SKM-1 (cell line): ENCODE results near the gene NDUFV1.
"Not testable (repeated sequence)": the region's sequence is repeated elsewhere in the genome, so short reads cannot be mapped to it uniquely, and the experiment has no call there.

Source experiments
- DNase-seq: peaks from one replicate; lab custom pipeline; 2025; ENCODE audit not compliant: unreplicated experiment; lab: John Stamatoyannopoulos, UW

Gene NDUFV1

GRCh38 chr11:67606492-67607295 is at the start of gene NDUFV1:
Gene NDUFV1 (plus strand): TSS chr11:67606936. CDS start chr11:67607005, 69 bp downstream.
- peak; percentile 93 for DNase-seq

DNA sequence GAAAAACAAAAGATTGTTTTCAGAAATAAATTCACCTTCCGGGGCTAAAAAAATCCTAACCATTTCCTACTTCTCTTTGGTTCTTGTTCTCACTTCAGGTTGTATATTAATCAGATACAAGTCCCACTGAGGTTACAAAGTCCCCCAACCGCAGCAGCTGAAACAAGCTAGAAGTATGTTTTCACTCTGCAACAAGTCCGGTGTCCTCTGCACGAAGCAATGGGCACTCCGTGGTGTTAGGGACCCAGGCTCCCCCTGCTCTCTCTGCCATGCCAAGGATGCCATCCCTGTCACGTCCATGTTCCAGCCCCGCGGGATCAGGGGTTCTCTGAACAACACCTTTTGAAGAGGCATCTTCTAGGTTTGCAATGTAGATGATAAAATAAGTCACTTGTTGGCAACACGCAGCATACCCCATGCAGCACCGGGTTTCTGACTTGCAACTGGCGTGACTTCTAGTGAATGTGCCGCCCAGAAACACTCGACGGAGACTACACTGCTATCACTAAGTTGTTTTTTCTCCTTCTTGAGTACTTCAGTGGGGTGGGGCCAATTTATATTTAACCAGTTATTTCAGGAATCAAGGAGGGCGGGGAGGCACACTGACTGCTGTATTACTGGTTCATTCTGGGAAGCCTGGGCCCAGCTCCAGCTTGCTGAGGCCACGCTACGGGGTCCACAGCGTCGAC is 48.5 kb upstream of the NDUFV1 start:
- no peak for DNase-seq

- DNase-seq = no peak
Observed at GRCh38 chr11:67561971-67562619, 44.6 kb upstream of the NDUFV1 start.

DNA sequence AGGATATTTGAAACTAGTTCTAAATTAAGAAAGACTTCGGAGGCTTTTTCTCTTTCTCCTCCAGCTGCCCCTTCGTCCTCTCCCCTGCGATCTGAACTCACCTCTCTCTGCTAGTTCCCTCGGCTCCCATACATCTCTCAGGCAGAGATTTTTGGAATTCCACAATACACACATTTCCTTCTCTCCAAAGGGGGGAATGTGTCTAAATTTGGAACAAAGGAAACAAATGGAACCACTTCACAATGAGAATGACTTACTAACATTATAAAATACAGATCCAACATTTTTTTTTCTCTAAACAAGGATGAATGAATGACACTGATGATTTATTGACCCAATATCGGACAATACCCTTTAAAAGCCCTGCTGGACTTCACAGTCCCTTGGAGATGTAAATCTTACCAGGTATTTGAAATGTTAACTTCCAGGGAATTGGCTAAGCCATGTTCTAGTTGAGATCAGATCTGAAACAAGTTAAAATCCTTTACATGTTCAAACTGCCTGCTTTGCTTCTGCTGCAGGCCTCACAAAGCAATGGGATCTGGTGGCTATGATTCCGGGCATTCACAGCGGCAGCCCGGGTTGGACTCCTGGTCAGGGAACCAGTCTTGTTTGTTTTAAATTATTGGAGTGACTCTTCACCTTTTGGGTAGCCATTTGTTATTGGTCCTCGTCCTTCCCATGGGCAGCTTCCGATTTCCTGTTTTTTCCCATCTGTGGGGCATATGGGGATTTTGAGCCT is 43.6 kb upstream of the NDUFV1 start:
- no peak for DNase-seq

- DNase-seq = not testable (repeated sequence)
Observed at GRCh38 chr11:67563705-67564114, 43.0 kb upstream of the NDUFV1 start.

GRCh38 chr11:67564230-67564629 is 42.5 kb upstream of the NDUFV1 start:
- no peak for DNase-seq

DNA sequence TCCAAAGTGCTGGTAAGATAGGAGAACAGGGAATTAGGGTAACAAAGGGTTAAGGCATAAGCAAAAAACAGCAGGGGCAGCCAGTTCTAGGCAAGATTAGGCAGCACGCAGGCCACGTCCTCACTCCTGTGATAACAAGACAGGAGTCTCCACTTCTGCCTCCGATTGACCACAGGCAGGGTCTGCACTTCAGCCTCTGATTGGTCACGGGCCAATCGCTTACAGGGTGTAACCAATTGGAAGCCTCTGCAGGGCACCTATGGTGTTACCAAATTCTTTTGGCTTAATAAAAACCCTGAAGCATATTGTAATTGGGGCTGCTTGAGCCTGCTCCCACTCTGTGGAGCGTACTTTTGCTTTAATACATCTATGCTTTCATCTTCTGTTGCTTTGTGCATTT is 35.3 kb upstream of the NDUFV1 start:
- no peak for DNase-seq

DNA sequence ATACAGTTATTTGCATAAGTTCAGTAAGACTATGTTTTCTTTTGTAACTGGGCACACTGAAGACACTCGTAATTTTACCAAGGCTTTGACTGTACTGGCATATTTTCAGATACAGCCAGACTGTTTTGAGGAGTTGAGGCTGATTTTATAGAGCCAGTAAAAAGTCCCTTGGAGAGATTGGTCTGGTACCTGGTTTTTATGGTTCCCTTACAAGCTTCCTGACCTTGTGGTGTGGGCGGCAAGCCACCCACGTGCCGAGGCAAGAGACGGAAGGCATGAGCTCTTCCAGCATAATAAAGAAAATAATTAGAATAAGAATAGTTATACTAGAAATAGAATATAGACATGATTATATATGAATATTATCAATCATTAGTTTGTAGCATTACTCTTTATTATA is 34.4 kb upstream of the NDUFV1 start:
- no peak for DNase-seq

GRCh38 chr11:67572747-67573419 is 33.9 kb upstream of the NDUFV1 start:
- peak; percentile 39 for DNase-seq

DNA sequence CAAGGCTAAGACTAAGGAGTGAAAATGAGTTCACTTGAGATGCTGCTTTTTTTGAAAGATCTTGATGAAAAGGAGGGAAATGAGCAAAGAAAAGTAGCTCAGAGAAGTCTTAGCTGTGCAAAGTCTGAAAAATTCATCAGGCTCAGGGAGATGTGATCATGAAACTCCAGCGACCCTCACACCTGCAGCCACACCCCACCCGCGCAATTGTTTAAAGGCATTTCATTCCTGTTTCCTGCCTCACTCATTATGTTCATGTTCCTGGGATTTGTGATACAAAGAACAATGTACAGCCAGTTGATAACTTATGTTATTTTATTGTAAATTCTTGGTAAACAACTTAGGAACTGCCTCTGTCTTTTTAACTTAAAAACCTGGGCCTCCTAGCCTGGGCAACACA is 31.8 kb upstream of the NDUFV1 start:
- DNase-seq = no peak

DNA sequence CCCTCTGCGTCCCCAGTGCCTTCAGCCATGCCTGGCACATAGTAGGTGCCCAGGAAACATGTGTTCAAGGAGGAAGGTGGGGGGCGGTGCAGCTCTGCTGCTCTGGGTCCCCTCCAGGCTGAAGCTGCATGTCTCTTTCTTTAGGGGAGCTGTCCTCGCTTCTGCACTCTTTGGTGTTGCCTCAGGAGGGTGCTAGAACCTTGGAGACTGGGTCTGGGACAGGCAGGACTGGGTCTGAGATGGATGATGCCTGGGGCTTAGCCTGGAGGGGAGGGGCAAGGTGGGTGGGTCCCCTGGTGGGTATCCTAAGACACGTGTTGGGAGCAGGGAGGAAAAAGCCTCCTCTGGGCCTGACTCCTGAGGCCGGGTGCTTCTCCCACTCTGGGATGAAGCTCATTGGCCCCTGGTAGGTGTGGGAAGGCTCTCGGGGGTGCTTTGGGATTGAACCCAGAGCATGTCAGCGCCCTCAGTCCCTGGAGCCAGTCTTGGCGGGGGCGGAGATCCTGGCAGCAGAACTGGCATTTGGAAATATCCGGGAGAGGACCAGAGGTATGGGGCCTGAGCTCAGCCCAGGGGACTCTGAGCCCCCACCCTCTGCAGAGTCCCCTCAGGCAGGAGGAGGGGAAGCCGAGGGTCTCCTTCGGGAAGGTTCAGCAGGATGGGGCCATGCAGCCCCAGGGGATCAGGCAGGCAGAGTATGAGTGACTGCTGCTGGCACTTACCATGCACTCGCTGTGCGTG is 29.8 kb upstream of the NDUFV1 start:
- no peak for DNase-seq

- DNase-seq = no peak
Observed at GRCh38 chr11:67577951-67578350, 28.8 kb upstream of the NDUFV1 start.

DNA sequence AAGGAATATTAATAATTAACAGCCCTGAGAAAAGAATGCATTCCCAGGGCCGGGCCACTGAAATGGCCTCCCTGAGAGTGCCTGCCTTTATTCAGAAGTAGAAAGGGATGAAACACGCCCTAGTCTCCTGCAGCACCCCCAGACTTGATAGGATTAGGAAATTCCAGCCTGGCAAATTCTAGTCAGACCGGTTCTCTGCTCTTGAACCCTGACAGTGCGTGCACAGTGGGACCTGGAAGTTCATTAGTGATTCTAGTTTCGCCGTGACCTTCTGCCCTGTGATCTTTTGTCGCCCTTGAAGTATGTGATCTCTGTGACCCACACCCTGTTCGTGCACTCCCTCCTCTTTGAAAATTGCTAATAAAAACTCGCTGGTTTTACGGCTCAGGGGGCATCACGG is 25.3 kb upstream of the NDUFV1 start:
- no peak for DNase-seq

DNA sequence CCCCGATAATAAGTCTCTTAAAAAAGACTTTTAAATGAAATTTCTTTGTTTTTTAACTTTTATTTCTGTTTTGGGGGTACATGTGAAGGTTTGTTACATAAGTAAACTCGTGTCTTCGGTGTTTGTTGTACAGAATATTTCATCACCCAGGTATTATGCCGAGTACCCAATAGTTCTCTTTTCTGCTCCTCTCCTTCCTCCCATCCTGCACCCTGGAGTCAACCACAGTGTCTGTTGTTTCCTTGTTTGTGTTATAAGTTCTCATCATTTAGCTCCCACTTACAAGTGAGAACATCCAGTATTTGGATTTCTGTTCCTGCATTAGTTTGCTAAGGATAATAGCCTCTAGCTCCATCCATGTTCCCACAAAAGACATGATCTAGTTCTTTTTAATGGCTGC is 24.7 kb upstream of the NDUFV1 start:
- DNase-seq = no peak

- peak; percentile 83 for DNase-seq
Observed at GRCh38 chr11:67583247-67584204, 23.2 kb upstream of the NDUFV1 start, which contains the start of gene GSTP1. Gene GSTP1 (plus strand): TSS chr11:67583812. CDS start chr11:67583844, 32 bp downstream.

- peak; percentile 21 for DNase-seq
Observed at GRCh38 chr11:67584205-67584880, 22.4 kb upstream of the NDUFV1 start.

GRCh38 chr11:67584881-67585873 is 21.6 kb upstream of the NDUFV1 start:
- DNase-seq = no peak
